ENCODE measurements around the gene FEZ2.

Gene FEZ2

DNA sequence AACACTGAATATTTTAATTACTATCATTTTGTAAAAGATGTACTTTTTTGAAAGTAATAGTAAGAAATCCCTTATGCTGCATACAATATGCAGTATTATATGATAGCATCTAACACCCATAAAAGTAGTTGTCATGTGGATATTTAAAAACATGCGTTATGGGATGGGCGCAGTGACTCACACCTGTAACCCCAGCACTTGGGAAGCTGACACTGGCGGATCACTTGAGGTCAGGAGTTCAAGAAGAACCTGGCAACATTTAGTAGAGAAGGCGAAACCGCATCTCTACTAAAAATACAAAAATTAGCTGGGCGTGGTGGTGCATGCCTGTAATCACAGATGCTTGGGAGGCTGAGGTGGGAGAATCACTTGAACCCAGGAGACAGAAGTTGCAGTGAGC is 88.9 kb downstream of the FEZ2 start:
- Histone ChIP-seq H3K27me3 (replicated peaks) (no peaks in the 10 kb centered on the region), H3K36me3 (replicated peaks) (peaks cover 51% of the 10 kb centered on the region), H3K4me3 (ENCODE audit: low read depth, low read length) (no peak overlapping the region), H3K27ac (no peak overlapping the region)
- DNase-seq: no peak
- in situ Hi-C loops (cut with HindIII; ENCODE audit: low pct_ligation_motif_present, low sequenced_read_pairs): no loop called here
- TF ChIP-seq, protein P1, sequence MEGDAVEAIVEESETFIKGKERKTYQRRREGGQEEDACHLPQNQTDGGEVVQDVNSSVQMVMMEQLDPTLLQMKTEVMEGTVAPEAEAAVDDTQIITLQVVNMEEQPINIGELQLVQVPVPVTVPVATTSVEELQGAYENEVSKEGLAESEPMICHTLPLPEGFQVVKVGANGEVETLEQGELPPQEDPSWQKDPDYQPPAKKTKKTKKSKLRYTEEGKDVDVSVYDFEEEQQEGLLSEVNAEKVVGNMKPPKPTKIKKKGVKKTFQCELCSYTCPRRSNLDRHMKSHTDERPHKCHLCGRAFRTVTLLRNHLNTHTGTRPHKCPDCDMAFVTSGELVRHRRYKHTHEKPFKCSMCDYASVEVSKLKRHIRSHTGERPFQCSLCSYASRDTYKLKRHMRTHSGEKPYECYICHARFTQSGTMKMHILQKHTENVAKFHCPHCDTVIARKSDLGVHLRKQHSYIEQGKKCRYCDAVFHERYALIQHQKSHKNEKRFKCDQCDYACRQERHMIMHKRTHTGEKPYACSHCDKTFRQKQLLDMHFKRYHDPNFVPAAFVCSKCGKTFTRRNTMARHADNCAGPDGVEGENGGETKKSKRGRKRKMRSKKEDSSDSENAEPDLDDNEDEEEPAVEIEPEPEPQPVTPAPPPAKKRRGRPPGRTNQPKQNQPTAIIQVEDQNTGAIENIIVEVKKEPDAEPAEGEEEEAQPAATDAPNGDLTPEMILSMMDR (IDR thresholded peaks at IDR 0.05; ENCODE audit: low read depth, low read length, missing control alignments): no peak

- no peaks in the 10 kb centered on the region for H3K27me3 ChIP-seq (replicated peaks)
- in situ Hi-C loops (cut with HindIII; ENCODE audit: low pct_ligation_motif_present, low sequenced_read_pairs): no loop called here
- H3K4me3 ChIP-seq (ENCODE audit: low read depth, low read length): no peak overlapping the region
- H3K27ac ChIP-seq: no peak overlapping the region
- DNase-seq: peak; percentile 75
- H3K36me3 ChIP-seq (replicated peaks): peaks cover 42% of the 10 kb centered on the region
- TF ChIP-seq, protein P1 (IDR thresholded peaks at IDR 0.05; ENCODE audit: low read depth, low read length, missing control alignments): peak; percentile 96
These were observed 90.6 kb downstream of the FEZ2 start for GRCh38 chr2:36507408-36507812.

All from brain microvascular endothelial cell (primary cell).